Activated CD8-positive, alpha-beta memory T cell treated with anti-CD3 and anti-CD28 coated beads, Interleukin-2, amount 50 U/mL, for 4 hours (primary cell): Measurements from ENCODE around the gene HS3ST5.
"Not testable (repeated sequence)": the region's sequence is repeated elsewhere in the genome, so short reads cannot be mapped to it uniquely, and the experiment has no call there.

Experiments used
- DNase-seq: peaks from one replicate; pipeline ENCODE4 v3.0.0-alpha.2; 2020

HS3ST5 gene

DNA sequence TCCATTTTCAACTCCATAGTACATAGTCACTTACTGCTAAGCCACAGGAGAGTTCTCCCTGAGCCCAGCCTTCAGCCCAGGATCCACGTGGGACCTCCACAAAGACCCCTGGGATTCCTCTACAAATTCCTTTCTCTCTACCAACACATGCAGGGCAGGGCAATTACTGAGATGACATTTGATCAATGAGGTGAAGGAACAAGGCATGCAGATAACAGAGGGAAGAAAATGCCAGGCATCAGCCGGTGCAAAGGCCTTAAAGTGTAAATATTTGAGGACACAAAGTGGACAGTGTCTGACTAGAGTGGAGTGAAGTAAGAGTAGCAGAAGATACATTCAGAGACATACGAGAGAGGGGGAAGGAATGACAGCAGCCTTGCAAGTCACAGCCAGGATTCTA, 70.2 kb downstream of the HS3ST5 start:
- DNase-seq, result no peak

GRCh38 chr6:114271405-114271804, 71.4 kb downstream of the HS3ST5 start:
- no peak for DNase-seq

- DNase-seq, result no peak
These were observed 74.9 kb downstream of the HS3ST5 start for GRCh38 chr6:114267897-114268296.

DNA sequence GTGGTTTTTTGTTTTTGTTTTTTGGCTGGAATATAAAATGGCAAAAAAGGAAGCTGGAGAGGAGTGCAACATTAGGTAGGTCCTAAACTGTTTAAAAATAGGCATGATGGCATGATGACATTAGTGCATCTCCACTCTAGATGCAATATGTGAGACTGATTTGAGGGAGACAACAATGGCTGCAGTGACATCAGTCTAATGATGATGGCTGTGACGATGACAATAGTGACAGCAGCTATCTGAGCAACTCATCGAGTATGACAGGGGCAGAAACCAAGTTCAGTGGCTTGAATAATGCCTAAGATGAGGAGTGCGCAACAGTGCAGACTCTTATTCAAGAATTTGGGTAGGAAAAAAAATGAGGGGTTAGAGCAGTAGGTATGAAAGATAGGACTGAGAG, 82.0 kb downstream of the HS3ST5 start:
- DNase-seq, result no peak

- DNase-seq, result no peak
These were observed 84.4 kb downstream of the HS3ST5 start for GRCh38 chr6:114258376-114258775.

DNA sequence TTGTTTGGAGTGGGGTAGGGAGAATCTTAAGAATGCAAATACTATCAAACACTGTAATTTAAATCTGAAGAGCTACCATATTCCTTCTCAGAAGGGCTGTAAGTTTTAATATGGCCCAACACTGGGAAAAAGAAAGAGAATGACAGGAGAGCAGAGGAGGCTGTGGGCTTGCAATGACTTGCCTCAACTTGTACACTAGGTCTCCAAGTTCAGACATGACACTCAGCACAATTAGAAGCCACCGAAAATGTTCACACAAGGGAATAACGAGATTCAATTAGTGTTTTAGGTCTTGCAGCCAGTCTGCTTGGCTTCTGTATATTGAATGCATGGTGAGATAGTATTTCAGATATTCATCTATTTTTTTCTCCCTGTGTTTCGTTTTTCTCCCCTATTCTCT, 89.4 kb downstream of the HS3ST5 start:
- DNase-seq, result no peak

DNA sequence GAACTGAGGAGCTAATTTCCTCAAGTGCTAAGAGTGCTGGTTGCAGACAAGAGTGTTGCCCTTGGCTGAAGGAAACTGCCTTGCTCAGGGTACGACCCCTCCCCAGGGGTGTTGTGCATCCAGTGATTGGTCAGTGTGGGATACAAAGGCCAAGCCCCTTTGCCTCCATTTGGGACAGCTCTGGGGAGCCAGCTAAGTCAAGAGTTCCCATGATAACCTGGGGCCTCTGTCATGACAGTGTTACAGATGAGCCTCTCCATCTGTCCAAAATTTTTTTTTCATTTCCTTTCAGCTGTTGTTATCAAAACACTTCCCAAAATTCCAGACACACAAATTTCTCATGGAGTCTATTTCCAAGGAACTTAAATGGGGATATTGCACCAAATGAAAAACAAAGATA, 93.3 kb downstream of the HS3ST5 start:
- no peak for DNase-seq

- DNase-seq, result no peak
These were observed 95.7 kb downstream of the HS3ST5 start for GRCh38 chr6:114247101-114247500.

- DNase-seq, result no peak
These were observed 102.0 kb downstream of the HS3ST5 start for GRCh38 chr6:114240796-114241195.

- no peak for DNase-seq
These were observed 114.1 kb downstream of the HS3ST5 start for GRCh38 chr6:114228675-114229074.

DNA sequence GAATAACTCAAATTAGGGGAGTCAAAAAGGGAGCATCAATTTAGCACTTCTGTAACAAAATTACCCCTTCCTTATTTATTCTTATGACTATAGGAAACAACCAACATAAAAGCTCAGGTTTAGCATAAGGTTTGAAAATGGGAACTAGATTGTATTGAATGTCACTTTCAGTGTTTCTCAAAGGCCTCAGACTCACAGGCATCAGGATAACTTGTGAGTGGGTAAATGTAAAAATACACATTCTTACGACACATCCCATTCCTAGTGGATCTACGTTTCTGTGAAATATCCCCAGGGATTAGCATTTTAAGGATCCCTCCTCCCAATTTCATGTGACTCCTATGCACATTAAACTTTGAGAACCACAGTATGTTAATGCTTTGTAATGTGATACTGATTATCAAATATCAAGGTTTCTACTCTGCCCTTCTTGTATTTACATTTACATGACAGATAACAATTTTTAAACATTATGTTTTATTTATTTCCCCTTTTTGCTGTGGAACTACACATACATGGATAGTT, 114.8 kb downstream of the HS3ST5 start:
- no peak for DNase-seq

DNA sequence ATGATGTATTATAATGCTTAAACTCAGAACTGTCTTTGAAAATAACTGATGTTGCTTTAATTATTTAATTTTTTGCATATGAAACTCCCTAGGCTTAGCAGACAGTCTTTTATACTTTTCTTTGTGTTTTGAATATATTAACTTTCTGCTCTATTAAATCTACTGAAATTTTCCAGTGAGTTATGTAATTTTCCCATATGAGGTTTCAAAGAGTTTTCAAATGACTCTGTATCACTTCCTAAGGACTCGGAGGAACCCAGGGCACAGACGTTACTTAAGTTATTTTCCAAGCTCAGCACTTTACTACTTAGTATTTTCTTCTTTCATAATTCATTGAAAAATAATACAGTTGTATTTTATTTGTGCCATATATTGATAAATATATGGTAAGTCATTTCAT, 122.6 kb downstream of the HS3ST5 start:
- DNase-seq, result no peak

DNA sequence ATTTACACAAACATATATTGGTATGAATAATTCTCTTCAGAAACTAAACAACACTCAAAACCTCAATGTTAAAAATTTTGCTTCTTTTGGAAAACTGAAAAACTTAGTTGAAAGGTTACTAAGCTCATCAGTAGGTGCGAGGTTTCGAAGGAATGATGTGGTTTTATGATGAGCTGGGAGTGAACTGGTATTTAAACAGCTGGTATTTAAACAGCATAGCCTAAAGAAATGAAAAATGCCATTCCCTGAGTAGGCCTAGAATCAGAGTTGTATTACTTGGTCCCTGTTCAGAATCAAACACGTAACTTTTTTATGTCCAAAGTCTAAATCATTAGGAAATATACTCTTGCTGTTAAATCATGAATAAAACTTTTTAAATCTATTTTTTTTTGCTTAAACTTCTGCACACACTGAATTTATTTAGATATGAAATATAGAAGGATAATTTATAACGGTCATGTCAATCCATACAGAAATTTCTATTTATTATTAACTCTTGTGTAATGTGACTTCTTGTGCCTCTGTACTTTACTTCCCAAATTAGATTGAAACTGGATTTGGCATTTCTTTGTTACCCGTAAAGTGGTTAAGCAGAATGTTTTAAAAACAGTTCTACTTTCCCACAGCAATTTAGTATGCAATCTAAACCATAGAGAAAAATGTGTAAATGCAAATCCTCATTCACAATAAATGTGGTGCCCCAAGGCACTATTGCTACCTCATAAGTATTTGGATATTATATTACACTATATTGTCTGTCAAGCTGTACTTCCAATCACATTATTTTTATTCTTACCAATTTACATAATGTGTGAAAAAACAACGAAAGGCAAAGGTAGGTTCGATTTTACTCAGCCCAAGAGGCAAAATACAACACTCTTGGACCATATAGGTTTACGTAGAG, 124.1 kb downstream of the HS3ST5 start:
- no peak for DNase-seq

DNA sequence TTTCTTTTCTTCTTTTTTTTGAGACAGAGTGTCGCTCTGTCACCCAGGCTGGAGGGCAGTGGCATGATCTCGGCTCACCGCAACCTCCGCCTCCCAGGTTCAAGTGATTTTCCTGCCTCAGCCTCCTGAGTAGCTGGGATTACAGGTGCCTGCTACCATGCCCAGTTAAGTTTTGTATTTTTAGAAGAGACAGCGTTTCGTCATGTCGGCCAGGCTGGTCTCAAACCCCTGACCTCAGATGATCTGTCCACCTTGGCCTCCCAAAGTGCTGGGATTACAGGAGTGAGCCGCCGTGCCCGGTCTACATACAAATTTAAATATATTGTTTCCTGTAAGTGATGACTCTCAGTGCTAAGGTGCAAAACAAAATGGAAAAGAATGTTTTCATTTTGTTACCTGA, 124.8 kb downstream of the HS3ST5 start:
- DNase-seq, result not testable (repeated sequence)

DNA sequence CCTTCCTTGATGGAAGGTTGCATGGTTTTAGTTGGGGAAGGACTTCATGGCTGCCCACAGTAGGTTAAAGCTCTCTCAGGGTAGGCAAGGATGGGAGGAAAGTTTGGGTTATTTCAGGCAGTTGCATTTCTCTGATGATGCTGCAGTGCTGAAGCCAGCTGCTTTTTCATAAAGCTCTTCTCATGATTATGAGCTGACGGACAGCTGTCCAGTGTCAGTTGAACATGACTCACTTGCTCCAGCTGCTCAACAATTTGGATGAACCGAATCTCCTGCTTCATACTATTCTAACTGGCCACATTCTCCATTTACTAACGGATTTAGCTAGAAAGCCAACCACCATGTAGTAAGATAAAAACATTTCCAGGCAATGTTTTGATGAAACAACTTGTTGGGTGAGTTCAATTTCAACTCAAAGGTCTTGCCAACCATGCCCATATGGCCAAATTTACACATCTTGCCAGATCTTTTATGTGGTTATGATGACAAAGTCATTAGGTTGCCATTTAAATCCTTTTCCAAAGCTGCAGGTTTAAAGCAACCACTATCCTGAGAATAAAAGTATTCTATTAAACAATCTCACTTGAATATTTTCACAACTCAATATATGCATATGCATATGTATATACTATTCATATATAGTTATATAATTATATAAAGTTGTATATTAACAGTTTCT, 125.9 kb downstream of the HS3ST5 start:
- no peak for DNase-seq

DNA sequence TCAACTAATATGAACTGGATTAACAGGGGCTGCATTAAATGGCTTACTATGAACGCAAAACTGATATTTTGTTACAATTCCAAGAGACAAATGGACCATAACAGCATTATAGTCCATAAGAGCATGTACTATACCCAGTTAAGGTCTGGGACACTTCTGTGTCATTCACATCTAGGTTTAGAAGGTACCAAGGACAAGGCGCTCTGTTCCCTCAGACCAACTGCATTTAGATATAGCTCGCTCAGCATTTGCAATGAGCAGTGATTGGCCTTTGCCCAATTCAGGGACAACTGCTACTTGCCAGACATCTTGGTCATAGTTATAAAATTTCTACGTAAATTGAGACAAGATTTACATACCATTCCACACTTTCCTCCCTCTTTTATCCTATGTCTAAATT, 132.4 kb downstream of the HS3ST5 start:
- no peak for DNase-seq

DNA sequence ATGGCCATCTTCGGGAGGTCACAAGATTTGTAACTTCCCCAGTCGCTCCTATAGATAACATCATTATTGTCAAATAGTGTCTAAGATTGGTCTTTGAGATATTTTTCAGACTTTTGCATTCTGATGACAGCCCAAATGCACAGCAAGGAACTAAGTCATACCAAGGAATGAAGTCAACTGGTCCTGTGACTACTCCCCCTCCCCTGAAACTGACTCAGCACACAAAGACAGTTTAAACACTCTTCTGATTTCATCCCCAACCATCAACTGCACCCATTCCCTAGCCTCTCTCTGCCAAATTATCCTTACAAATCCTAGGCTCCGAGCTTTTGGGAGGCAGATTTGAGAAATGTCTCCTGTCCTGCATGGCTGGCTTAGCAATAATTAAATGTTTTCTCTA, 139.4 kb downstream of the HS3ST5 start:
- DNase-seq, result no peak

DNA sequence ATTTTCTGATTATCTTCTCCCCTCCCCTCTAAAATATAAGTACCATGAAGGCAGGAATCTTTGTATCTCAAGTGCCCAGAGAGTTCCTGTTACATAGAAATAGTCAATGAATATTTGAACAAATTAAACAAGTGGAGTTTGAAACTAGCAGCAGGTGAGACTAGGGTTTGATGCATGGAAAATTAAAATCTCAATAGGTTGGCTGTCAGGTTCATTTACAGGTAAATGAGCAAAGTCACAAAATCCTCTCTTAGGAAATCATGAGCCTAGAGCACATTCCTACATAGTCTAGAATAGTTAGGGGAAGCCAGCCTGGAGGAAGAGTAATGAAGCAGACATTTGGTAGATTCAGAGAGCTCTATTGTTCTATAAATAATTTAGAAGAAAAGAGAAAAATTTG, 140.4 kb downstream of the HS3ST5 start:
- DNase-seq, result no peak

- no peak for DNase-seq
These were observed 141.9 kb downstream of the HS3ST5 start for GRCh38 chr6:114200891-114201290.

DNA sequence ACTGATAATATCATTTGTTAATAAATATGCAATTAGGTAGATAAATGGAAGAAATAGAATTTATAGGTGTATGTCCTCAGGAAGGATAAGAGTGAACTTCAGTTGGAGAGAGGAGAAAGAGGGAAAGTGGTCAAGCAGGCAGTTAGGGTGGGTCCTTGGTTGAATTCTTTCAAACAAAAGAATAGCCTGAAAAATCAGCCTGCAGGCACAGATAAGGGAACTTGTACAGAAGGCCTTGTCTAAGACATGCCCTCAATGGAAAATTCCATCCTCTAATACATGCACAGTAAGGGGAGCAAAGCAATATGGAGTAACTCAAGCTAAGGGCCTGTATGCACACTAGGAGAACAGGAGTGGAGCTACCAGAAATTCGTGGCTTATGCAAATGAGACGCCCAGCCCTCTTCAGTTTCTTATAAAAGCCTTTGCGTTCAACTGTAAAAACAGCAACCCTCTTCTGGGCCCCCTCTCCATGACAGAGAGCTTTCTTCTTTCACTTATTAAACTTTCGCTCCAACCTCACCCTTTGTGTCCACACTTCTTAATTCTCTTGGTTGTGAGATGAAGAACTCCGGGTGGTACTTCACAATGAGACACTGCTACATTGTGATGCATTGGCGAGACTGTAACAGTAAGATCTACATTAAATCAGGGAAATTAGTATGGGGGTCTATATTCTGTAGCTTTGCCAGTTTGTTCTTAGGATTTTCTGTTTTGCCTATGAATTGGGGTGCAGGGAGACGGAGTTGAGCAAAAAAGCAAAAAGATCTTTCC, 147.0 kb downstream of the HS3ST5 start:
- DNase-seq, result no peak

GRCh38 chr6:114195027-114195365, 147.8 kb downstream of the HS3ST5 start:
- no peak for DNase-seq

- no peak for DNase-seq
These were observed 148.3 kb downstream of the HS3ST5 start for GRCh38 chr6:114194362-114195026.

DNA sequence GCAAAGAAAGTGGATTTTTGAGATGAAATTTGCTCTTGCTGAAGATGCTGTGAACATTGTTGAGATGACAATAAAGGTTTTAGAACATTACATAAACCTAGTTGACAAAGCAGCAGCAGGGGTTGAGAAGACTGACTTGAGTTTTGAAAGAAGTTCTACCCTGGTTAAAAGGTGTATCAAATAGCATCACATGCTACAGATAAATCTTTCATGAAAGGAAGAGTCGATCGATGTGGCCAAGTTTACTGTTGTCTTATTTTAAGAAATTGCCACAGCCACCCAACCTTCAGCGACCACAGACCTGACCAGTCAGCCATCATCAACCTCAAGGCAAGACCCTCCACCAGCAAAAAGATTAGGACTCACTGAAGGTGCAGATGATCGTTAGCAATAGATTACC, 155.3 kb downstream of the HS3ST5 start:
- no peak for DNase-seq
